Endodermal cell (in vitro differentiated cells): Measurements from ENCODE around the gene TSPO. TPM values are rescaled to one million over a fixed set of nuclear protein-coding genes. Genes with fewer than 3 reads are reported as not detected.

Experiments used
- DNase-seq: peaks from one replicate; pipeline ENCODE4 v3.0.0-alpha.2; 2017
- H3K27ac ChIP-seq: 2 replicates; pipeline ENCODE4 v1.5.1; 2013; ENCODE audit warnings: mild to moderate bottlenecking, low read depth, low read length, moderate library complexity
- H3K27me3 ChIP-seq: 2 replicates; pipeline ENCODE4 v1.6.1; 2013; ENCODE audit warnings: mild to moderate bottlenecking, low read length, moderate library complexity; ENCODE audit not compliant: insufficient read depth, control insufficient read depth, poor library complexity, severe bottlenecking
- H3K36me3 ChIP-seq: 2 replicates; pipeline ENCODE4 v1.7.0; 2013; ENCODE audit warnings: mild to moderate bottlenecking, low read length, moderate library complexity; ENCODE audit not compliant: control insufficient read depth, insufficient read depth
- H3K4me1 ChIP-seq: one replicate; pipeline ENCODE4 v1.7.0; 2013; ENCODE audit warnings: low read length; ENCODE audit not compliant: control insufficient read depth, insufficient read depth
- H3K4me3 ChIP-seq: 2 replicates; pipeline ENCODE4 v1.5.1; 2013; ENCODE audit warnings: mild to moderate bottlenecking, low read length, moderate library complexity
- H3K9ac ChIP-seq: 2 replicates; pipeline ENCODE4 v1.6.1; 2013; ENCODE audit warnings: mild to moderate bottlenecking, low read length, moderate library complexity; ENCODE audit not compliant: poor library complexity, severe bottlenecking; ENCODE audit errors: extremely low read depth
- H3K9me3 ChIP-seq: 2 replicates; pipeline ENCODE4 v1.6.1; 2013; ENCODE audit warnings: mild to moderate bottlenecking, low read length, moderate library complexity; ENCODE audit not compliant: control insufficient read depth
- H3K27ac Mint-ChIP-seq: 2 replicates; pipeline ENCODE4 v1.8.0; 2020; ENCODE audit warnings: mixed read lengths
- H3K27me3 Mint-ChIP-seq: 2 replicates; pipeline ENCODE4 v1.8.0; 2021; ENCODE audit warnings: mild to moderate bottlenecking, mixed read lengths; ENCODE audit not compliant: insufficient read depth
- H3K36me3 Mint-ChIP-seq: 2 replicates; pipeline ENCODE4 v1.8.0; 2020; ENCODE audit warnings: low read depth, mixed read lengths
- H3K4me1 Mint-ChIP-seq: 2 replicates; pipeline ENCODE4 v1.8.0; 2020; ENCODE audit warnings: mixed read lengths
- H3K4me3 Mint-ChIP-seq: 2 replicates; pipeline ENCODE4 v1.8.0; 2020; ENCODE audit warnings: mild to moderate bottlenecking, moderate library complexity, mixed read lengths
- H3K9me3 Mint-ChIP-seq: 2 replicates; pipeline ENCODE4 v1.8.0; 2020; ENCODE audit warnings: mild to moderate bottlenecking, mixed read lengths
- WGBS, 2 experiments: methylation state at CpG; one replicate each; pipeline versions ENCODE4 v1.1.5 to v1.1.7; 2013; ENCODE audit warnings: missing lambda C conversion rate in 2 of 2, mixed read lengths in 1 of 2; ENCODE audit not compliant: insufficient coverage in 1 of 2, insufficient read length in 1 of 2; 5-methylcytosine and 5-hydroxymethylcytosine counted together
- total RNA-seq, 2 donors: library from RNA; stranded (reverse); fragmentation: NEBNext Ultra II Directional in 1 of 2; extraction: Animal tissue kit (Norgen Biotek cat#: 25700) in 1 of 2; gene quantifications; 2 replicates in 1 of 2; 3 replicates in 1 of 2; pipeline ENCODE4 v1.2.1, GENCODE V29; 2021
- TF ChIP-seq, protein P1 (sequence below): fragments of 200-600 bp; sonication (generic); conservative IDR thresholded peaks from 2 replicates; pipeline ENCODE4 v1.5.0; 2021; ENCODE audit warnings: antibody characterized with exemption, mild to moderate bottlenecking

The TSPO gene
- total RNA-seq, 2 donors from 2014 or later: 9.6 to 12.3 TPM

DNA sequence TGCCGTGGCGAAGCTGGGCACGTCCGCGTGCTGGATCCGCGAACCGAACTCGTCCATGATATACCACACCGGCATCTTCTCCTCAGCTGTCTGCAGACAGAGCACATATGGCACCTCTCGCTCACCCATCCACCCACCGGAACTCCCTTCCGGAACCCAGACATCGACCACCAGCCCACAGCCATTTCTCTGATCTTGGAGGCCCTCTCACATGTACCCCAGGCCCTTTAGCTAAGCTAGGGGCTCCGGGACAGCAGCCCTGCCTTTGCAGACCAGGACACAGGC lies 28.5 kb downstream of the TSPO start:
- no peak overlapping the region for H3K9ac ChIP-seq
- Mint-ChIP-seq H3K27ac (no peak overlapping the region), H3K4me3 (no peak overlapping the region), H3K9me3 (no peaks in the 10 kb centered on the region), H3K36me3 (peaks cover 47% of the 10 kb centered on the region), H3K27me3 (no peaks in the 10 kb centered on the region), H3K4me1 (peaks cover 9% of the 10 kb centered on the region)
- TF ChIP-seq, protein P1, sequence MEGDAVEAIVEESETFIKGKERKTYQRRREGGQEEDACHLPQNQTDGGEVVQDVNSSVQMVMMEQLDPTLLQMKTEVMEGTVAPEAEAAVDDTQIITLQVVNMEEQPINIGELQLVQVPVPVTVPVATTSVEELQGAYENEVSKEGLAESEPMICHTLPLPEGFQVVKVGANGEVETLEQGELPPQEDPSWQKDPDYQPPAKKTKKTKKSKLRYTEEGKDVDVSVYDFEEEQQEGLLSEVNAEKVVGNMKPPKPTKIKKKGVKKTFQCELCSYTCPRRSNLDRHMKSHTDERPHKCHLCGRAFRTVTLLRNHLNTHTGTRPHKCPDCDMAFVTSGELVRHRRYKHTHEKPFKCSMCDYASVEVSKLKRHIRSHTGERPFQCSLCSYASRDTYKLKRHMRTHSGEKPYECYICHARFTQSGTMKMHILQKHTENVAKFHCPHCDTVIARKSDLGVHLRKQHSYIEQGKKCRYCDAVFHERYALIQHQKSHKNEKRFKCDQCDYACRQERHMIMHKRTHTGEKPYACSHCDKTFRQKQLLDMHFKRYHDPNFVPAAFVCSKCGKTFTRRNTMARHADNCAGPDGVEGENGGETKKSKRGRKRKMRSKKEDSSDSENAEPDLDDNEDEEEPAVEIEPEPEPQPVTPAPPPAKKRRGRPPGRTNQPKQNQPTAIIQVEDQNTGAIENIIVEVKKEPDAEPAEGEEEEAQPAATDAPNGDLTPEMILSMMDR: no peak
- DNase-seq: no peak
- H3K27me3 ChIP-seq: no peaks in the 10 kb centered on the region
- H3K27ac ChIP-seq: no peak overlapping the region
- no peaks in the 10 kb centered on the region for H3K4me1 ChIP-seq
- 96 to 97% methylated on average over 4 to 15 of the region's 15 CpGs for WGBS, 2 experiments
- H3K4me3 ChIP-seq: no peak overlapping the region
- peaks cover 25% of the 10 kb centered on the region for H3K36me3 ChIP-seq
- H3K9me3 ChIP-seq: no peaks in the 10 kb centered on the region

DNA sequence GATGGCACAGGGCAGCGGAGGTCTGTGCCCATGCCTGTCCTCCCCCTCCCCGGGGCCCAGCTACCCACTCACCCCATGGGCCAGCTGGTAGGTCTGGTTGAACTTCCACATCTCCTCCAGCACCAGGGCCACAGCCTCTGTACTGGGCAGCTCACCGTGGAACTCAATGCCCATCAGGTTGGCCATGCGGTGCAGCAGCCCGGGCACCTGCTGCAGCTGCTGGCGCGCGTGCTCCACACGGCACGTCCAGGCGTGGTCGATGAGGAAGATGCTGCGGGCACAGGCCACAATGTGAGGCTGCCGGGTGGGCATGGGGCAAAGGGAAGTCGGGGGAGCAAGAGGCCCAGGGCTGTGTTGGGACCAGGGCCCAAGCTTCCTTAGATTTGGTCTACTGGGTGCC lies 29.3 kb downstream of the TSPO start:
- no peaks in the 10 kb centered on the region for H3K9me3 Mint-ChIP-seq
- H3K9me3 ChIP-seq: no peaks in the 10 kb centered on the region
- H3K27ac ChIP-seq: no peak overlapping the region
- no peak for DNase-seq
- H3K36me3 ChIP-seq: peaks cover 22% of the 10 kb centered on the region
- 92 to 96% methylated on average over 10 to 15 of the region's 15 CpGs for WGBS, 2 experiments
- peaks cover 47% of the 10 kb centered on the region for H3K36me3 Mint-ChIP-seq
- H3K9ac ChIP-seq: no peak overlapping the region
- peaks cover 12% of the 10 kb centered on the region for H3K4me1 Mint-ChIP-seq
- H3K27me3 ChIP-seq: no peaks in the 10 kb centered on the region
- H3K4me3 ChIP-seq: no peak overlapping the region
- peaks cover 5% of the 10 kb centered on the region for H3K4me1 ChIP-seq
- TF ChIP-seq, protein P1: no peak
- H3K27me3 Mint-ChIP-seq: no peaks in the 10 kb centered on the region
- no peak overlapping the region for H3K4me3 Mint-ChIP-seq
- no peak overlapping the region for H3K27ac Mint-ChIP-seq

DNA sequence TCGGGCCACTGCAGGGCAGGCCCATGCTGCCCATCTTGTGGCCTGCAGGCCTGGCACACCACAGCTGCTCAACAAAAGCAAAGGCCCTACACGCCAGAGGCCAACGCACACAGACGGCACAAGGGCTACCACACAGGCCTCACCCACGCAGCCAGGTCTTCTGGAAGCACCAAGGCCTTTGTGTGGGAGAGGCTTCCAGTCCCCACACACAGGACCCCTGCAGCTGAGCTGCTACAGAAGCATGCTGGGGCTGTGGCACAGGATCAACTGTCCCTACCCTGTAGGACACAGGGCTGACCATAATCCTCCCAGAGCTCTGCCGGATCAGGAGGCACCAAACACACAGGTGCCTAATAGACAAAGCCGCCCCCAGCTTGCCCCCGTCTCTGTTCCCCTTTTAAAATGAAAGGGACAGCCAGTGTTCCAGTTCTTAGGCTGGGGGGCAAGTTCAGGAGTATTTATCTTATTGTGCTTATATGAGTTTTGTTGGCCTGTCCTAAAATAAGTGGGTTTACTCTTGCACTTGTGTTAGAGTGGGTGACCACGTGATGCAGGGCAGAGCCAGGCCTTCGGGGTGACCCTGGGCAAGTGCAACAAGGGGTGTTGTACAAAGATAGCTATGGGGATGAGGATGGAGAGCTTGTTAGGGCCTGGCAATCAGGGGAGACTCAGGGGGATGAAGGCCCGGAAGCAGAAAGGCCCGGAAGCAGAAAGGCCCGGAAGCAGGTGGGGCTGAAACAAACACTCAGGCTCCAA lies 30.1 kb downstream of the TSPO start:
- DNase-seq: no peak

More for the DNA sequence above, 30.1 kb downstream of the TSPO start:
- Histone ChIP-seq H3K36me3 (peaks cover 22% of the 10 kb centered on the region), H3K9ac (no peak overlapping the region), H3K27me3 (no peaks in the 10 kb centered on the region), H3K9me3 (no peaks in the 10 kb centered on the region), H3K4me1 (peaks cover 6% of the 10 kb centered on the region), H3K27ac (no peak overlapping the region), H3K4me3 (no peak overlapping the region)
- H3K4me3 Mint-ChIP-seq: no peak overlapping the region
- no peaks in the 10 kb centered on the region for H3K9me3 Mint-ChIP-seq
- H3K36me3 Mint-ChIP-seq: peaks cover 41% of the 10 kb centered on the region
- H3K4me1 Mint-ChIP-seq: peaks cover 12% of the 10 kb centered on the region
- TF ChIP-seq, protein P1: no peak
- WGBS, 2 experiments: 93% methylated on average over 8 to 13 of the region's 13 CpGs
- no peaks in the 10 kb centered on the region for H3K27me3 Mint-ChIP-seq
- H3K27ac Mint-ChIP-seq: peak overlapping the region; percentile 78
